GDM1 (cell line): ENCODE results near the gene HBD.
A peak's percentile ranks its signal among the peaks of the same experiment; 100 is the strongest.
"Not testable (repeated sequence)": the region's sequence is repeated elsewhere in the genome, so short reads cannot be mapped to it uniquely, and the experiment has no call there.

ENCODE experiments used
- DNase-seq: peaks from one replicate; lab custom pipeline; 2025; lab: John Stamatoyannopoulos, UW

Gene HBD

DNA sequence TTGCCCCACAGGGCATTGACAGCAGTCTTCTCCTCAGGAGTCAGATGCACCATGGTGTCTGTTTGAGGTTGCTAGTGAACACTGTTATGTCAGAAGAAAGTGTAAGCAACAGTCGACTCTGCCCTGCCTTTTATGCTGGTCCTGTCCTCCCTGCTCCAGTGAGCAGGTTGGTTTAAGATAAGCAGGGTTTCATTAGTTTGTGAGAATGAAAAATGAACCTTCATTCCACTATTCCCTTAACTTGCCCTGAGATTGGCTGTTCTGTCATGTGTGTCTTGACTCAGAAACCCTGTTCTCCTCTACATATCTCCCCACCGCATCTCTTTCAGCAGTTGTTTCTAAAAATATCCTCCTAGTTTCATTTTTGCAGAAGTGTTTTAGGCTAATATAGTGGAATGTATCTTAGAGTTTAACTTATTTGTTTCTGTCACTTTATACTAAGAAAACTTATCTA, at the start of gene HBD:
Gene HBD, minus strand, starts transcription at position 103 of the 454 bp plus-strand sequence. Its CDS starts 50 bp downstream, at position 53.
- peak; percentile 47 for DNase-seq

DNA sequence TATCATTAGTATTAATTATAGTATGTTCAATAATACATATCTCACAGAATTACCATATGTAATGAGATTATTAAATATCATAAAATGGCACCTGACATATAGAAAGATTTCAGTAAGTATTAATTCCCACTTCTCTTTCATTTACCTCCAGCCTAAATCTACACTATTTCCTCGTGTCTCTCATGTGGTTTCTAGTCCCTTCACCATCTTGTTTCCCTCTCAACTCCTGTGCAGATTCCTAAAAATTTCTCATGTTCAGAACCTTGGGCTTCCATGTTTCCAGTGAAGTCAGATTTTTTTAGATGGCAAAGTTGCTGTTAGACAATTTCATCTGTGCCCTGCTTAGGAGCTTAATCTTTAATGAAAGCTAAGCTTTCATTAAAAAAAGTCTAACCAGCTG, 49.6 kb upstream of the HBD start:
- no peak for DNase-seq

DNA sequence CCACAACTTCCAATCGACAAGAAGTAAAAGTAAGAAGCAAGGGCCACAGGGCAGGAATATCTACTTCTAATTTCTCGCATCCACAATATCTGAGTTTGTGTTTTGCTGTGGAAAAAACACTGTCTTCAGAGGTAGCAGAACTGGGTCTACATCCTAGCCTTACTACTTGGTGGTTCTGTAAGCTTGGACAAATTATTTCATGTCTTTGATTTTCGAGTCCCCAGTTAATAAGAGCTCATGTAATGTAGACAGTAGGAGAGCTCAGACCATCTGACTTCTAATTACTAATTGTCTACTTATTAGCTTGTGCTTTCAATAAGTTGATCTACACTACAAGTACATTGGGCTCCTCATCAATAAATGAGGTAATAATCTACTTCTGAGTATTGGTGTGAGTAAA, 48.8 kb upstream of the HBD start:
- DNase-seq = no peak

- no peak for DNase-seq
Observed at GRCh38 chr11:5282628-5283027, 48.3 kb upstream of the HBD start.

- no peak for DNase-seq
Observed at GRCh38 chr11:5281596-5281995, 47.3 kb upstream of the HBD start.

DNA sequence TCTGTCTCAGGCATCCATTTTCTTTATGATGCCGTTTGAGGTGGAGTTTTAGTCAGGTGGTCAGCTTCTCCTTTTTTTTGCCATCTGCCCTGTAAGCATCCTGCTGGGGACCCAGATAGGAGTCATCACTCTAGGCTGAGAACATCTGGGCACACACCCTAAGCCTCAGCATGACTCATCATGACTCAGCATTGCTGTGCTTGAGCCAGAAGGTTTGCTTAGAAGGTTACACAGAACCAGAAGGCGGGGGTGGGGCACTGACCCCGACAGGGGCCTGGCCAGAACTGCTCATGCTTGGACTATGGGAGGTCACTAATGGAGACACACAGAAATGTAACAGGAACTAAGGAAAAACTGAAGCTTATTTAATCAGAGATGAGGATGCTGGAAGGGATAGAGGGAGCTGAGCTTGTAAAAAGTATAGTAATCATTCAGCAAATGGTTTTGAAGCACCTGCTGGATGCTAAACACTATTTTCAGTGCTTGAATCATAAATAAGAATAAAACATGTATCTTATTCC, 46.4 kb upstream of the HBD start:
- DNase-seq = peak; percentile 93

GRCh38 chr11:5279471-5280090, 45.3 kb upstream of the HBD start:
- DNase-seq = no peak

- DNase-seq = no peak
Observed at GRCh38 chr11:5277807-5278382, 43.6 kb upstream of the HBD start.

- no peak for DNase-seq
Observed at GRCh38 chr11:5276697-5277096, 42.4 kb upstream of the HBD start.

DNA sequence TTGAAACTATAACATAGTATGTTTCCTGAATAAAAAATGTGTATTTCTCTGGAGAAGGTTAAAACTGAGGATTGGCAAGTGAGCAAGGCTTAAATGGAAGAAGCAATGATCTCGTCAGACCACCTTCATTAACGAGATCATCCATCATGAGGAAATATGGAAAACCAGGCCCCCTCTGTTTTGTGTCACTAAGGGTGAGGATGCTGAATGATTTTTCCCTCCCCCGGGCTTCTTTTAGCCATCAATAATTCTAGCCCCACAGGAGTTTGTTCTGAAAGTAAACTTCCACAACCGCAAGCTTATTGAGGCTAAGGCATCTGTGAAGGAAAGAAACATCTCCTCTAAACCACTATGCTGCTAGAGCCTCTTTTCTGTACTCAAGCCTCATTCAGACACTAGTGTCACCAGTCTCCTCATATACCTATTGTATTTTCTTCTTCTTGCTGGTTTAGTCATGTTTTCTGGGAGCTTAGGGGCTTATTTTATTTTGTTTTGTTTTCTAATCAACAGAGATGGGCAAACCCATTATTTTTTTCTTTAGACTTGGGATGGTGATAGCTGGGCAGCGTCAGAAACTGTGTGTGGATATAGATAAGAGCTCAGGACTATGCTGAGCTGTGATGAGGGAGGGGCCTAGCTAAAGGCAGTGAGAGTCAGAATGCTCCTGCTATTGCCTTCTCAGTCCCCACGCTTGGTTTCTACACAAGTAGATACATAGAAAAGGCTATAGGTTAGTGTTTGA, 41.3 kb upstream of the HBD start:
- DNase-seq = no peak

GRCh38 chr11:5274395-5274794, 40.1 kb upstream of the HBD start:
- DNase-seq = no peak

DNA sequence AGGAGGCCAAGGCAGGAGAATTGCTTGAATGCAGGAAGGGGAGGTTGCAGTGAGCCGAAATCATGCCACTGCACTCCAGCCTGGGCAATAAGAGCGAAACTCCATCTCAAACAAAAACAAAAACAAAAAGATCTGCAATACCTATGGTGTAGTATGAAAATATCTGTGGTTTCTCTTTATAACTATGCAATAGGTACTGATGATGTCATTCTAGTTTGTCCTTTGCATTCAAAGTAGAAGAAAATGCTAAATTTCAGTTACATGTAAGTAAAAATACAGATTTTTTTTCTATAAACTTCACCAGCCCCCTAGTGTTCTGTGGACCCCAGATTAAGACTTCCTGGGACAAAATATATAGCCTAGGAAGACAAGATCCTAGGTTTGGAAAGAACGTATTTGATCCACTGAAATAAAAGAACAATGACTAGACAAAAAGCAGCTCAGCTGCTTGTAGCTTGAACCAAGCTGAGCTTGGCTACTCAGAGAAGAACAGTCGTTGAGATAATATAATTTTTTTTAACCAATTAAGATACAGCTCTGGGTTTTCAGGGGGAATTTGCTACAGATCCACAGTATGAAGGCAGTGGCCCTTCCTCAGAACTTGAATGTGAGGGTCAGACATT, 38.2 kb upstream of the HBD start:
- no peak for DNase-seq

DNA sequence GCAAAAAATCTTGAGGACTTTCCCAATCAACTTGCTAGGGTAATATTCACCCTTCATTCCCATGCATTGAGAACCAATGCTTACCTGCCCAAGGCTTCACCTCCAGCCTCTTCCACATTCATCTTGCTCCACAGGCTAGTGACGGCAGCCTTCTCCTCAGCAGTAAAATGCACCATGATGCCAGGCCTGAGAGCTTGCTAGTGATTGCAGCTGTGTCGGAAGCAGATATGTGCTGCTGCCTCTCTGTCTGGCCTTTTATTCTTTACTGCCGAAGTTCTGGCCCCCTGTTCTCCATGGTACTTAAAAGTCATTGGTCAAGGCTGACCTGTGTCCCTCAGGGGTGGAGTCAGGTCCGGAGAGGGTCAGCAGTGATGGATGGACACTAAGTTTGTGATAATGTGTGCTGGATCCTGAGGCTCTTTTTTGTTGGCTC, 35.4 kb upstream of the HBD start, which contains the start of gene HBE1:
Gene HBE1, minus strand, starts transcription at position 231 of the 433 bp plus-strand sequence. Its CDS starts 55 bp downstream, at position 176.
- DNase-seq = no peak

DNA sequence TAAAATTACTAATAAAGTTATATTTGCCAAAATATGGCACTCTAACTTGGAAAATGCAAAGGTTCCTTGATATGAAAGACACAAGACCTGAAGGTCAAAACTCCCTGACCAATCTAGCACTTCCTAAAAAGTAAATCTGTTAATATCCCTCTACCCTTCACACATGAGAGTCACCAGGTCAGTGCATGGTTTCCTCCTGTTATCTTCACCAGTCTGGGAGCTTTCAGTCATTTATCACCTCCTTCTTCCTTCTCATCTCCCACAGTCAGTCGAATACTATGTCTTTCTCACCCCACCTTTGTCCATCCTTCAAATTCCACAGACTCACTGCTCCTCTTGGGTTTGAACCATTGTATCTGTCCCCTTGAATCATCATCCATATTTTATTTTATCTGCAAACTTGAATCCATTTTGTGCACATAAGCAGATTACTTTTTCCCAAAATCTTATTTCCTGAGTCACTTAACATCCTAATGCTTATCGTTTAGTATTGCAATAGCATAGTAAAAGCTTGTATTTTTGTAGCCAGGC, 32.8 kb upstream of the HBD start:
- DNase-seq = no peak

- DNase-seq = no peak
Observed at GRCh38 chr11:5266609-5267008, 32.3 kb upstream of the HBD start.

DNA sequence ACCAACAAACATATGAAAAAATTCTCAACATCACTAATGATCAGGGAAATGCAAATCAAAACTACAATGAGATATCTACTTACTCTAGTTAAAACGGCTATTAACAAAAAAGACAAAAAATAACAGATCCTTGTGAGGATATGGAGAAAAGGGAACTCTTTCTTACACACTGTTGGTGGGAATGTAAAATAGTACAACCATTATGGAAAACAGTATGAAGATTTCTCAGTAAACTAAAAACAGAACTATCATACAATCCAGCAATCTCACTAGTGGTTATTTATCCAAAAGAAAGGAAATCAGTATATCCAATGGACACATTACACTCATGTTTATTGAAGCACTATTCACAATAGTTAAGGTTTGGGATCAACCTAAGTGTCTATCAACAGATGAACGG, 31.5 kb upstream of the HBD start:
- DNase-seq = no peak

DNA sequence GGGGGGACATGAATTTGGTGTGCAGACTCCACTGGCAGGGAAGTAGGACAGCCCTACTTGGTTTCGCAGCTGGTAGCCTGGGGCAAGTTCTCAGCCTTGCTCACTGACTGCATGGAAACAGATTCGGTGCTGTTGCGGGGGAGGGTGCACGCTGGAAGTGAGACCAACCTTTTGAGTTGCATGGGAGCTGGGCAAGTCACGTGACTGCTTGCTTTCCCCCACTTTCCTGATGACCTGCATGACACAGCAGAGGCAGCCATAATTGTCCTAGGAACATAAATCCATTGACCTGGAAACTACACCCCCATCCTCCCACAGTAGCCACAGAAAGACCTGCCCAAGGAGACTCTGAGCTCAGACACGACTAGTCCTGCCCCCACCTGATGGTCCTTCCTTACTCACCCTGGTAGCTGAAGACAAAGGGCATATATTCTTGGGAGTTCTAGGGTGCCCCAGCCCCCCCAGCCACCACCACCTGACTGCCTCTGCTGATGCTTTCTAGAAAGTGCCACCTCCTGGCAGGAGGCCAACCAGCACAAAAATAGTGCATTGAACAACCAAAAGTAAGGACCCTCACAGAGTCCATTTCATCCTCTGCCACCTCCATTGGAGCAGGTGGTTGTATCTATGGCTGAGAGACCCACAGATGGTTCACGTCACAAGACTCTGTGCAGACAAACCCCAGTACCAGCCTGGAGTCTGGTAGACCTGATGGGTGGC, 24.4 kb upstream of the HBD start:
- DNase-seq = no peak

DNA sequence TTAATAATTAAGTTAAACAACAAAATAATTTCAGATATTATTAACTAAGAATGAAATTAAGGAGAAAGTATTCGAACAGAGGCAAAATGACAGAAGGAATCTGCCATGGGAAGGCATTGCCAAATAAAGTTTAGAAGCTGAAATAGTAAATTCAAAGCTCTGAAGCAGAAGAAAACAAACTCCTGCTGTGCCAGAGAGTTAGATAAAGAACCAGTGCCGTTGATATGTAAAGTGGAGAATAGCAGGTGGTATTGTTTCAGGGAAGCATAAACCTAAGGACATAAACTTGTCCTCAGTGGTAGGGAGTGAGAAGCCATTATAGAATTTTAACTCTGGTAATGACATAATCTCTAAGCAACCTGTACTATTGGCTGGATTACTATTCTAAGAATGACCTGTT, 23.0 kb upstream of the HBD start:
- DNase-seq = no peak

DNA sequence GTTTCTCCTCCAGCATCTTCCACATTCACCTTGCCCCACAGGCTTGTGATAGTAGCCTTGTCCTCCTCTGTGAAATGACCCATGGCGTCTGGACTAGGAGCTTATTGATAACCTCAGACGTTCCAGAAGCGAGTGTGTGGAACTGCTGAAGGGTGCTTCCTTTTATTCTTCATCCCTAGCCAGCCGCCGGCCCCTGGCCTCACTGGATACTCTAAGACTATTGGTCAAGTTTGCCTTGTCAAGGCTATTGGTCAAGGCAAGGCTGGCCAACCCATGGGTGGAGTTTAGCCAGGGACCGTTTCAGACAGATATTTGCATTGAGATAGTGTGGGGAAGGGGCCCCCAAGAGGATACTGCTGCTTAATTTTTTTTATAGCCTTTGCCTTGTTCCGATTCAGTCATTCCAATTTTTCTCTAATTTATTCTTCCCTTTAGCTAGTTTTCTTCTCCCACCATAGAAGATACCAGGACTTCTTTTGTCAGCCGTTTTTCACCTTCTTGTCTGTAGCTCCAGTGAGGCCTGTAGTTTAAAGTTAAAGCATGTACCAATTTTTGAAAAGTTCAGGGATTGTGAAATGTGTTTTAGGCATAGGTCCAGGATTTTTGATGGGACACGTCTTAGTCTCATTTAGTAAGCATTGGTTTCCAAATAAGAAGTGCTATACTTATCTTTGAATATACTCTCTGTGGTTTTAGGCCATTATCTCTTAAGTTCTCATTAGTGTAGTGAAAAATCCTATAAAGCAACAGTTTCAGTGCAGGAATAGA, 20.5 kb upstream of the HBD start, which contains the start of gene HBG2:
Gene HBG2, minus strand, starts transcription at position 136 of the 768 bp plus-strand sequence. Its CDS starts 53 bp downstream, at position 83.
- not testable (repeated sequence) for DNase-seq

DNA sequence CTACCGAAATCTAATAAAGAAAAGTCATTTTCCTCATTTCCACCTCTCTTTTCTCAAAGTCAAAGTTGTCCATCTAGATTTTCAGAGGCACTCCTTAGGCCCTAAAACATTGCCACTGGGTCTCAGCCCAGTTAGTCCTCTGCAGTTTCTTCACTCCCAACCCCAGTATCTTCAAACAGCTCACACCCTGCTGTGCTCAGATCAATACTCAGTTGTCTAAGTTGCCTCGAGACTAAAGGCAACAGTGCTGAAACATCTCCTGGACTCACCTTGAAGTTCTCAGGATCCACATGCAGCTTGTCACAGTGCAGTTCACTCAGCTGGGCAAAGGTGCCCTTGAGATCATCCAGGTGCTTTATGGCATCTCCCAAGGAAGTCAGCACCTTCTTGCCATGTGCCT, 19.7 kb upstream of the HBD start:
- not testable (repeated sequence) for DNase-seq

DNA sequence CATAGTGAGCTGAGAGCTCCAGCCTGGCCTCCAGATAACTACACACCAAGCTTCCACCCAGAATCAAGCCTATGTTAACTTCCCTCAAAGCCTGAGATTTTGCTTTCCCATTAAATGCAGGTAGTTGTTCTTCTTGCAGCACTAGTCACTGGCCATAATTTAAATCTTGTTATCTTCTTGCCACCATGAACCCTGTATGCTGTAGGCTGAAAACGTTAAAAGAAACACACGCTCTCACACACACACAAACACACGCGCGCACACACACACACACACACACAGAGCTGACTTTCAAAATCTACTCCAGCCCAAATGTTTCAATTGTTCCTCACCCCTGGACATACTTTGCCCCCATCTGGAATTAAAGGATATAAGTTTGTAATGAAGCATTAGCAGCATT, 19.2 kb upstream of the HBD start:
- not testable (repeated sequence) for DNase-seq
